GM18507 (cell line): ENCODE data around the gene GPAT2.
"Not testable (repeated sequence)": the region's sequence is repeated elsewhere in the genome, so short reads cannot be mapped to it uniquely, and the experiment has no call there.

ENCODE experiments used
- DNase-seq: peaks from one replicate; pipeline ENCODE4 v3.0.0; 2011; ENCODE audit warnings: low read depth; ENCODE audit not compliant: insufficient read length; ENCODE audit errors: extremely low spot score
- FAIRE-seq: peaks from 2 replicates; lab custom pipeline; 2011; peaks lifted over from hg19 to GRCh38; lab: Jason Lieb, UNC

GPAT2 gene

GRCh38 chr2:96065954-96066353 is 31.2 kb upstream of the GPAT2 start:
- not testable (repeated sequence) for DNase-seq

DNA sequence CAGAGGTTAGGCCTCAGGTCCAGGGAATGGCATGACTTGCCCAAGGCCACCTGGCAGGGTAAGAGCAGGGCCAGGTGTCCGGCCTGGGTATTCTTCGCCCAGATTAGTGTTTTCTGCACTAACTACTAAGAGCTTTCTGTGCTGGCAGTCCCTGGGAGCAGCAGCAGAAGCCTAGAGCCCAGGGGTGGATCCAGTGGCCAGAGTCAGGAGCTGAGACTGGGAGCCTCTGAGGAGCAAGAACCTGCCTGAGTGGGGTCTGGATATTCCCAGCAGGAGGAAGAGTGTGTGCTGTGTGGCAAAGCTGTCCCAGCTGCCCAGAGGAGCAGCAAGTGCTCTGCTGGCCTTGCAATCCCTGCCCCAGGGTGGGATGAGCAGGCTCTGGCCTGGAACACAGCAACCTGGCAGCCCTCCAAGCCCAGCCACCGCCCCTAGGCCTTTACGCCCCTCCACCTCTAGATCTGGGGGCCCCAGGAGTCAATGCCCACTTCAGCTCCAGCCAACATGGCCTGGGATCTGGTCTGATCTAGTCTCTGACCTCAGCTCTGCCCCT is 30.7 kb upstream of the GPAT2 start:
- FAIRE-seq, result no peak

More at GRCh38 chr2:96065954-96066353, 31.2 kb upstream of the GPAT2 start:
- not testable (repeated sequence) for FAIRE-seq

DNA sequence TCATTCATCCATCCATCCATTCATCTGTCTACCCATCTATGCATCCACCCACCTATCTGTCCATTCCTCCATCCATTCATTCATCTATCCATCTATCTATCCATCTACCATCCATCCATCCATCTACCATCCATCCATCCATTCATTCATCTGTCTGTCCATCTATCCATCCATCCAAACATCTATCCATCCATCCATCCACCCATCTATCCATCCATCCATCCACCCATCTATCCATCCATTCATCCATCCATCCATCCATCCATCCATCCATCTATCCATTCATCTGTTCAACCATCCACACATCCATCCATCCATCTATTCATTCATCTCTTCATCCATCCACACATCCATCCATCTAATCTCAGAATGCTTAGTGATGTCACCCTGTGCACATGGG is 30.0 kb upstream of the GPAT2 start:
- FAIRE-seq, result not testable (repeated sequence)

More for the DNA sequence above, 30.7 kb upstream of the GPAT2 start:
- DNase-seq, result no peak

GRCh38 chr2:96064047-96064675 is 29.4 kb upstream of the GPAT2 start:
- not testable (repeated sequence) for DNase-seq, FAIRE-seq

More for the DNA sequence above, 30.0 kb upstream of the GPAT2 start:
- not testable (repeated sequence) for DNase-seq

DNA sequence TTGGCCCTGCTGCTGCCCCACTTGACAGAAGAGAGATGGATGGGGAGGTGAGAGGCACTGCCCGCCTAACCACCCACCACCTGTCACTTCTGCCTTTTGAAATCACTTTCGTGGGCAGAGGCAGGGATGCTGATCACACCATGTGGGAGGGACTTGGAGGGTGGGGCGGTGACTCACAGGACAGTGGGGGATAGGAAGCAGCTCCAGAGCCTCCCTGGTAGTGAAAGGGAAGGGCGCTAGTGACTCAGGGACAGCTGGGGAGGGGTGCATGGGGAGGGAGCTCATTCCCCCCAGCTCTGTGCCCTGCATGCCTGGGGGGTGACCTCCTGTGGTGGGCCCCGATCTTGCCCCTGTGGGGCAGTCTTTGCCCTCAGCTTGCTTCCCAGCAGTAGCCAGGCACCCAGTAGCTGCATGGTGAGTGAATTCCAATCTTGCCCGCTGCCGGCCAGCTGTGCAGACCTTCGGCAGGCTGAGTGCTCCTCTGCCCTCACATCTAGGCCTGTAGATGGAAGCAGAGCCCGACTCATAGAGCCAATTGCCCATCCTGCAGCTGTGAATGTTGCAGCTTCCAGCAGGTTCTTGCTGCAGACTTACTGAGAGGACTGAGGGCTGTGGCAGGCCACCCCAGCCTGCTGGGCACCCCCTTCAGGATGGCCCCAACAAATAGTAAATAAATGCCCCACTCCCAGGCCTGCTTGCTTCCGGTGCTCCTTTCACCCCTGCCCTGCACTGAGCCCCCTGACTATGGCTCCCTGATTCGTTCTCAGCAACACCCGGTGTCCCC is 28.6 kb upstream of the GPAT2 start:
- DNase-seq, FAIRE-seq: not testable (repeated sequence)

- not testable (repeated sequence) for FAIRE-seq, DNase-seq
Observed at GRCh38 chr2:96062483-96062882, 27.8 kb upstream of the GPAT2 start.

- not testable (repeated sequence) for FAIRE-seq
Observed at GRCh38 chr2:96061901-96062300, 27.2 kb upstream of the GPAT2 start.

GRCh38 chr2:96061197-96061817 is 26.6 kb upstream of the GPAT2 start:
- not testable (repeated sequence) for FAIRE-seq, DNase-seq

More at GRCh38 chr2:96061901-96062300, 27.2 kb upstream of the GPAT2 start:
- not testable (repeated sequence) for DNase-seq

DNA sequence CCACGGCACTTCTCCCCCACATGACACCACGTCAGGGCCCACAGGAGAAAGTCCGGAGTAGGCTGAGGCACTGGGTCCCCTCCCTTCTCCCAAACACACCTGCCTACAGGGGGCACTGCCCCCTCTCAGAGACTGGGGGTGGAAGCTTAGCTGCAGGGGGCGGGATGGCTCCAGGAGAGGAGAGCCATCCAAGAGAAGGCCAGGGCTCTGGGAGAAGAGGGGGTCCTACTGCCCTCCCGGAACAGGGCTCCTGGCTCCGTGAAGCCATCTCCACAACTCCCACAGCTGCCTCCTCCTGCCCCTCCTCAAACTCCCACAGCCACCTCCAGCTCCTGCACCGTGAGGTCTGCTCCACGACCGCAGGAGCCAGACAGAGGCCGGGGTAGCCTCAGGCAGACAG is 25.6 kb upstream of the GPAT2 start:
- not testable (repeated sequence) for DNase-seq, FAIRE-seq

DNA sequence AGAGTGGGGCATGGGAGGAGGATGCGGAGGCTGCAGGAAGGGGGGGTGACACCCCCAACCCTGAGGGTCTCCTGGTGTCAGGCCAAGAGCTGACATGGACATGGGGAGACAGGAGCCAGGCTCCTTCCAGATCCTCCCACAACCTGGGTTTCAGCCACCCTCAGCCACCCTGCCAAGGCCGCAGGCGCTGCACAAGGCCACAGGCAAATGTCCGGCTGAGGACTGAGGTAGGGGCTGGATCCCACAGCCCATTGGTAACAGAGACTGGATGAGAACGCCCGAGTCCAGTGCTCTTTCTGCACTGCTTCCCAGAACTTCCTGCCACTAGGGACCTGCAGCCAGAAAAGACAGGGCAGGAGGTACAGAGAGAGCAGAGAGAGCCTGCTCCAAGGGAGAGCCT is 24.7 kb upstream of the GPAT2 start:
- DNase-seq, FAIRE-seq: not testable (repeated sequence)

GRCh38 chr2:96055830-96056229 is 21.1 kb upstream of the GPAT2 start:
- not testable (repeated sequence) for DNase-seq, FAIRE-seq

GRCh38 chr2:96054537-96054936 is 19.8 kb upstream of the GPAT2 start:
- not testable (repeated sequence) for FAIRE-seq, DNase-seq

DNA sequence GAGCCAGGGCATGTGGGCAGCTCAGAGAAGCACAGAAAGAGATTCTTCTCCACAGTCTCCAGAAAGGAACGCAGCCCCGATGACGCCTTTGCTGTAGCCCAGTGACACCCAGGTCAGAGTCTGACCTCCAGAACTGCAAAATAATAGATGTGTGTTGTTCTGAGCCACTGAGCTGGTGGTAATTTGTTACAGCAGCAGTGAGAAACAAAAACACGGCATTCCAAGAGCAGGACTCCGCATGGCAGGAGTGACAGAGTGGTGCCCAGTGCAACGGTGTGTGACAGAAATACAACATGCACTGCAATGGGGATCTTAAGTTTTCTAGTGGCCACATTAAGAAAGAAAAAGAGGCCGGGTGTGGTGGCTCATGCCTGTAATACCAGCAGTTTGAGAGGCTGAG is 18.7 kb upstream of the GPAT2 start:
- DNase-seq, FAIRE-seq: not testable (repeated sequence)

DNA sequence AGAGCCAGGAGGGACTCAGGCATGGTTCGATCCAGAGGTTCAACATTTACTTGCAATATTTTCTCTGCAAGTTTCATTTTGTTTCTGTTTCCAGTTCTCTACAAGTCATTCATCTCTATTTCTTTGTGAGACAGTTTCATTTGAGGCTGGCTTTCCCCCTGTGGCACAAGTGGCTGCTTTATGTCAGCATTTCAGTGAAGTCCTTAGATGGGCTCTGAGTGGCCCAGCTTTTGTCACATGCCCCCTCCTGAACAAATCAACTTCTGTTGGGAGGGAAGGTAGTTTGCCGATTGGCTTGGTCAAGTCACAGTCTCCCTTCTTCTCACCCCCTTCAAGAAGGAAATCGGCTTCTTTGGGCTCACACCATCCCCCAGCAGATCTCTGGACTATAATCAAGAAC is 17.9 kb upstream of the GPAT2 start:
- not testable (repeated sequence) for FAIRE-seq, DNase-seq

GRCh38 chr2:96049917-96050262 is 15.2 kb upstream of the GPAT2 start:
- FAIRE-seq, DNase-seq: not testable (repeated sequence)

- not testable (repeated sequence) for DNase-seq, FAIRE-seq
Observed at GRCh38 chr2:96049049-96049916, 14.6 kb upstream of the GPAT2 start.

DNA sequence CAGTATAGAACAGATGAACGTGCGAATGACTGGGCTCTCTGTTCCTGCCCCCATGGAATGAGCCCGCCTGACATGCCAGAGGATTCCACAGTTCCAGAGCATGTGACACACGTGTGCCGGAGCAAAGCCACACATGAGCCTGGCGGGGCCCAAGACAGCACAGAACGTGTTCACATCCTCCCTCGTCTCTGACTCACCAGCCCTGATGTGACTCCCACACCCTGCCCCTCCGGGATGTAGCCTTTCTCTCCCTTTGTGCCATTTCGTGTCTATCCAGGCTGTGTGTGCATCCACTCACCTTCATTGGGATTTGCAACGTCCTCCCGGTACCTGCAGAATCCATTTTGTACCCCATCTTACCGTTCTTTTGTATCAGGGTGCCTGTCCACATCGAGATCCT is 838 bp upstream of the GPAT2 start:
- not testable (repeated sequence) for FAIRE-seq, DNase-seq

- not testable (repeated sequence) for DNase-seq, FAIRE-seq
Observed at GRCh38 chr2:96033997-96034396, 719 bp downstream of the GPAT2 start.
